ENCODE measurements around the gene UBE2C.

UBE2C gene

GRCh38 chr20:45823949-45824835 is 11.7 kb downstream of the UBE2C start:
- Histone ChIP-seq H2BK120ac (ENCODE audit: low read depth, low read length) (no peak overlapping the region), H3K23ac (ENCODE audit: low read length in 2 of 2) (peak overlapping the region in 1 of 2 experiments; percentile 60), H3K36me3 (ENCODE audit: control insufficient read depth in 1 of 2, insufficient read depth in 2 of 2, low read depth in 1 of 2, low read length in 2 of 2) (no peaks in the 10 kb centered on the region), H3K4ac (ENCODE audit: low read depth in 1 of 2, low read length in 2 of 2) (no peak overlapping the region), H2BK15ac (ENCODE audit: low read depth, poor library complexity, severe bottlenecking) (peak overlapping the region; percentile 30), H3K4me1 (ENCODE audit: control insufficient read depth, insufficient read depth, low read depth, low read length) (peaks cover 25% of the 10 kb centered on the region), H4K91ac (ENCODE audit: low read length) (peak overlapping the region; percentile 87), H3K79me1 (replicated peaks; ENCODE audit: low read length, poor library complexity, severe bottlenecking) (no peaks in the 10 kb centered on the region), H3K27ac (ENCODE audit: low read length, poor library complexity, severe bottlenecking) (no peak overlapping the region), H2AK5ac (ENCODE audit: low read length, severe bottlenecking) (no peak overlapping the region), H3K14ac (ENCODE audit: low read length in 2 of 2) (peak overlapping the region in 1 of 2 experiments; percentile 11), H3K18ac (ENCODE audit: low read depth in 1 of 2, low read length in 2 of 2) (peak overlapping the region in 1 of 2 experiments; percentile 49), H3K4me3 (ENCODE audit: insufficient read depth in 1 of 2, low read depth in 1 of 2, low read length in 2 of 2) (peak overlapping the region in 1 of 2 experiments; percentile 60), H3K9ac (ENCODE audit: low read length) (peak overlapping the region; percentile 32), H4K8ac (ENCODE audit: low read length) (peak overlapping the region; percentile 61), H3K4me2 (ENCODE audit: low read length, poor library complexity, severe bottlenecking) (no peak overlapping the region), H3K27me3 (ENCODE audit: control insufficient read depth in 1 of 2, insufficient read depth in 1 of 2, low read length in 2 of 2) (peaks cover 15 to 16% of the 10 kb centered on the region in 2 experiments), H2BK5ac (ENCODE audit: low read depth, low read length, poor library complexity, severe bottlenecking) (no peak overlapping the region), H2AFZ (ENCODE audit: low read depth, low read length) (no peak overlapping the region), H2BK12ac (ENCODE audit: low read length in 2 of 2) (peak overlapping the region in 1 of 2 experiments; percentile 58), H3K9me3 (ENCODE audit: control insufficient read depth, low read length) (no peaks in the 10 kb centered on the region)
- 36% methylated on average over 57 of the region's 57 CpGs for WGBS
- DNase-seq = peak; percentile 33

DNA sequence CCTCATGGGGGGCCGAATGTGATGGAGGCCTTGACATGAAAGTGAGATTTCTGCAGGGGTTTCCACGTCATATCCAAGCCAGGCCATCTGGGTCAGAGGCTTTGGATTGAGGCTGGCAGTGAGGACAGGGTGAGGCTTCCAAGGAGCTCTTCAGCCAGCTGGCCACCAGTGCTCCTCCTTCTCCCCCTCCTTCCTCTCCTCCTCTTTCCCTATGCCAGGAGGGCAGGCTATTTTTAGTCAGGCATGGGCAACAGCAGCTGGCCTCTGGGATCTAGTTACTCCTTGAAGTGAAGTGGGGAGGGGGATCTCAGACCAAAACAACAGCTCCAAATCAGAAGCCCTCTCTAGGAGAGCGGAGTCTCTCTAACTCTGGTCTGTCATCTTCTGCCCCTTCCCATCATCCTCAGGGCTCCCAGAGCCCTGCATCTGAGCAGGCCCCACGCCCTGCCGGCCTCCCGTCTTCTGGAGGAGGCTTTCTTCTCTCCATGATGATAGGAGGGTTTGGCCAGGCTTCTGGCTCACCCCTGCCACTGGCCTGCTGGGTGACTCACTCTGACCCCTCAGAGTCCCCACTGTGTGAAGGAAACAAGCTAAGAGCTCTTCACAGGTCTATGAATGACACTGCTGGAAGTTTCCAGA is 14.1 kb downstream of the UBE2C start:
- Histone ChIP-seq H3K4me2 (ENCODE audit: low read length, poor library complexity, severe bottlenecking) (no peak overlapping the region), H2BK15ac (ENCODE audit: low read depth, poor library complexity, severe bottlenecking) (no peak overlapping the region), H2AFZ (ENCODE audit: low read depth, low read length) (no peak overlapping the region), H3K14ac (ENCODE audit: low read length in 2 of 2) (no peak overlapping the region), H3K27ac (ENCODE audit: low read length, poor library complexity, severe bottlenecking) (no peak overlapping the region), H3K9ac (ENCODE audit: low read length) (peak overlapping the region; percentile 64), H4K8ac (ENCODE audit: low read length) (no peak overlapping the region), H3K4me1 (ENCODE audit: control insufficient read depth, insufficient read depth, low read depth, low read length) (peaks cover 25% of the 10 kb centered on the region), H2BK5ac (ENCODE audit: low read depth, low read length, poor library complexity, severe bottlenecking) (no peak overlapping the region), H3K4me3 (ENCODE audit: insufficient read depth in 1 of 2, low read depth in 1 of 2, low read length in 2 of 2) (no peak overlapping the region), H3K27me3 (ENCODE audit: control insufficient read depth in 1 of 2, insufficient read depth in 1 of 2, low read length in 2 of 2) (peaks cover 15 to 16% of the 10 kb centered on the region in 2 experiments), H3K4ac (ENCODE audit: low read depth in 1 of 2, low read length in 2 of 2) (no peak overlapping the region), H3K36me3 (ENCODE audit: control insufficient read depth in 1 of 2, insufficient read depth in 2 of 2, low read depth in 1 of 2, low read length in 2 of 2) (no peaks in the 10 kb centered on the region), H3K79me1 (replicated peaks; ENCODE audit: low read length, poor library complexity, severe bottlenecking) (no peaks in the 10 kb centered on the region), H3K9me3 (ENCODE audit: control insufficient read depth, low read length) (no peaks in the 10 kb centered on the region), H2BK120ac (ENCODE audit: low read depth, low read length) (no peak overlapping the region), H3K18ac (ENCODE audit: low read depth in 1 of 2, low read length in 2 of 2) (peak overlapping the region in 1 of 2 experiments; percentile 26), H3K23ac (ENCODE audit: low read length in 2 of 2) (no peak overlapping the region), H4K91ac (ENCODE audit: low read length) (no peak overlapping the region), H2AK5ac (ENCODE audit: low read length, severe bottlenecking) (no peak overlapping the region), H2BK12ac (ENCODE audit: low read length in 2 of 2) (peak overlapping the region in 1 of 2 experiments; percentile 60)
- whole genome bisulfite sequencing = 62% methylated on average over 6 of the region's 6 CpGs
- DNase-seq = peak; percentile 64

GRCh38 chr20:45827030-45827652 is 14.7 kb downstream of the UBE2C start, which contains the start of gene TNNC2:
TNNC2 (minus strand) TSS chr20:45827312; CDS start chr20:45827248, 64 bp downstream.
- H4K91ac ChIP-seq (ENCODE audit: low read length) = no peak within 1 kb of the TSS
- no peak within 1 kb of the TSS for H3K23ac ChIP-seq (ENCODE audit: low read length in 2 of 2)
- no peak within 1 kb of the TSS for H2BK5ac ChIP-seq (ENCODE audit: low read depth, low read length, poor library complexity, severe bottlenecking)
- H2BK120ac ChIP-seq (ENCODE audit: low read depth, low read length) = no peak within 1 kb of the TSS
- H3K36me3 ChIP-seq (ENCODE audit: control insufficient read depth in 1 of 2, insufficient read depth in 2 of 2, low read depth in 1 of 2, low read length in 2 of 2) = no peaks in the 10 kb centered on the region
- H3K9me3 ChIP-seq (ENCODE audit: control insufficient read depth, low read length) = no peaks in the 10 kb centered on the region
- no peak within 1 kb of the TSS for H2AK5ac ChIP-seq (ENCODE audit: low read length, severe bottlenecking)
- 90% methylated on average over 8 of the region's 8 CpGs for WGBS
- no peak within 1 kb of the TSS for H2BK15ac ChIP-seq (ENCODE audit: low read depth, poor library complexity, severe bottlenecking)
- H3K18ac ChIP-seq (ENCODE audit: low read depth in 1 of 2, low read length in 2 of 2) = peak within 1 kb of the TSS in 1 of 2 experiments; percentile 26
- H3K4me1 ChIP-seq (ENCODE audit: control insufficient read depth, insufficient read depth, low read depth, low read length) = peaks cover 25% of the 10 kb centered on the region
- no peak within 1 kb of the TSS for H2AFZ ChIP-seq (ENCODE audit: low read depth, low read length)
- no peak for DNase-seq
- H3K4me3 ChIP-seq (ENCODE audit: insufficient read depth in 1 of 2, low read depth in 1 of 2, low read length in 2 of 2) = no peak within 1 kb of the TSS
- no peak within 1 kb of the TSS for H3K4me2 ChIP-seq (ENCODE audit: low read length, poor library complexity, severe bottlenecking)
- no peaks in the 10 kb centered on the region for H3K79me1 ChIP-seq (replicated peaks; ENCODE audit: low read length, poor library complexity, severe bottlenecking)
- H2BK12ac ChIP-seq (ENCODE audit: low read length in 2 of 2) = peak within 1 kb of the TSS in 1 of 2 experiments; percentile 60
- H3K9ac ChIP-seq (ENCODE audit: low read length) = peak within 1 kb of the TSS; percentile 64
- H4K8ac ChIP-seq (ENCODE audit: low read length) = no peak within 1 kb of the TSS
- H3K27me3 ChIP-seq (ENCODE audit: control insufficient read depth in 1 of 2, insufficient read depth in 1 of 2, low read length in 2 of 2) = peaks cover 12 to 13% of the 10 kb centered on the region in 2 experiments
- H3K4ac ChIP-seq (ENCODE audit: low read depth in 1 of 2, low read length in 2 of 2) = no peak within 1 kb of the TSS
- no peak within 1 kb of the TSS for H3K27ac ChIP-seq (ENCODE audit: low read length, poor library complexity, severe bottlenecking)
- no peak within 1 kb of the TSS for H3K14ac ChIP-seq (ENCODE audit: low read length in 2 of 2)

All from mesenchymal stem cell (in vitro differentiated cells and primary cell).